GM04503 (cell line): ENCODE results near the gene GRAMD1A.
"Not testable (repeated sequence)": the region's sequence is repeated elsewhere in the genome, so short reads cannot be mapped to it uniquely, and the experiment has no call there.

Experiments used
- DNase-seq: peaks from one replicate; pipeline ENCODE4 v3.0.0-alpha.2; 2012; ENCODE audit warnings: low read depth

The GRAMD1A gene

GRCh38 chr19:35004517-35005255 lies 4.6 kb downstream of the GRAMD1A start:
- DNase-seq, result no peak

- no peak for DNase-seq
Observed at GRCh38 chr19:35005256-35005977, 5.3 kb downstream of the GRAMD1A start.

- DNase-seq, result not testable (repeated sequence)
Observed at GRCh38 chr19:35006007-35006341, 5.9 kb downstream of the GRAMD1A start.

GRCh38 chr19:35006342-35006998 lies 6.3 kb downstream of the GRAMD1A start:
- DNase-seq, result no peak

GRCh38 chr19:35006999-35007365 lies 6.9 kb downstream of the GRAMD1A start:
- DNase-seq, result no peak

GRCh38 chr19:35007427-35007826 lies 7.3 kb downstream of the GRAMD1A start:
- DNase-seq, result not testable (repeated sequence)

- DNase-seq, result no peak
Observed at GRCh38 chr19:35008891-35009341, 8.8 kb downstream of the GRAMD1A start.

GRCh38 chr19:35009424-35010415 lies 9.6 kb downstream of the GRAMD1A start:
- DNase-seq, result no peak

- DNase-seq, result no peak
Observed at GRCh38 chr19:35011091-35011689, 11.1 kb downstream of the GRAMD1A start.

GRCh38 chr19:35011737-35012682 lies 11.9 kb downstream of the GRAMD1A start:
- DNase-seq, result no peak

- DNase-seq, result no peak
Observed at GRCh38 chr19:35013041-35013819, 13.1 kb downstream of the GRAMD1A start.

- no peak for DNase-seq
Observed at GRCh38 chr19:35013820-35014754, 14.0 kb downstream of the GRAMD1A start.

GRCh38 chr19:35014774-35015173 lies 14.7 kb downstream of the GRAMD1A start:
- DNase-seq, result not testable (repeated sequence)

GRCh38 chr19:35015270-35015953 lies 15.3 kb downstream of the GRAMD1A start:
- no peak for DNase-seq

GRCh38 chr19:35015954-35016351 lies 15.8 kb downstream of the GRAMD1A start:
- DNase-seq, result no peak

- no peak for DNase-seq
Observed at GRCh38 chr19:35017507-35017906, 17.4 kb downstream of the GRAMD1A start.

GRCh38 chr19:35018379-35018778 lies 18.3 kb downstream of the GRAMD1A start:
- no peak for DNase-seq

- no peak for DNase-seq
Observed at GRCh38 chr19:35019144-35019543, 19.0 kb downstream of the GRAMD1A start.
